IPS-11a (cell line): ENCODE measurements around the gene FGL2.
"Not testable (repeated sequence)": the region's sequence is repeated elsewhere in the genome, so short reads cannot be mapped to it uniquely, and the experiment has no call there.

Experiments used
- H3K4me3 ChIP-seq: one replicate; pipeline ENCODE4 v1.5.1; 2013; ENCODE audit warnings: low read depth, low read length, control low read depth

The FGL2 gene

GRCh38 chr7:77157446-77157845 is 42.2 kb downstream of the FGL2 start:
- H3K4me3 ChIP-seq, result no peak overlapping the region

DNA sequence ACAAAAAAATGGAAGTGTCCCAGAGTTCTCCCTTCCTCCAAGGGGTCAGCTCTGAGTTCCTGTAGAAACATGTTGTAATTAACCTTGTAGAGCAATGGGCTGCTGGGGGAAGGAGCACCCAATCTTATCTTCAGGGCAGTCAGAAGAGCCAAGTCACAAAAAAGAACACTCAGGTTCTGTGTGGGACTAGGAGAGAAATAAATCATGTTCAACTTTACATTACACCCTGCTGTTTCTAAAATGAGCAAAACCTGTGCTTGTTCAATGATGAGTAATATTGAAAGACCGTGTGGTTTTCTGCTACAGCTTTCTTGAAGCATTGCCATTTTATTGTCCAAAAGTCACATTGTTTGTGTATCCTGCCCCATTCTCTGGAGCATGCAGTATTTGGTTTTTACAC is 42.6 kb downstream of the FGL2 start:
- not testable (repeated sequence) for H3K4me3 ChIP-seq

DNA sequence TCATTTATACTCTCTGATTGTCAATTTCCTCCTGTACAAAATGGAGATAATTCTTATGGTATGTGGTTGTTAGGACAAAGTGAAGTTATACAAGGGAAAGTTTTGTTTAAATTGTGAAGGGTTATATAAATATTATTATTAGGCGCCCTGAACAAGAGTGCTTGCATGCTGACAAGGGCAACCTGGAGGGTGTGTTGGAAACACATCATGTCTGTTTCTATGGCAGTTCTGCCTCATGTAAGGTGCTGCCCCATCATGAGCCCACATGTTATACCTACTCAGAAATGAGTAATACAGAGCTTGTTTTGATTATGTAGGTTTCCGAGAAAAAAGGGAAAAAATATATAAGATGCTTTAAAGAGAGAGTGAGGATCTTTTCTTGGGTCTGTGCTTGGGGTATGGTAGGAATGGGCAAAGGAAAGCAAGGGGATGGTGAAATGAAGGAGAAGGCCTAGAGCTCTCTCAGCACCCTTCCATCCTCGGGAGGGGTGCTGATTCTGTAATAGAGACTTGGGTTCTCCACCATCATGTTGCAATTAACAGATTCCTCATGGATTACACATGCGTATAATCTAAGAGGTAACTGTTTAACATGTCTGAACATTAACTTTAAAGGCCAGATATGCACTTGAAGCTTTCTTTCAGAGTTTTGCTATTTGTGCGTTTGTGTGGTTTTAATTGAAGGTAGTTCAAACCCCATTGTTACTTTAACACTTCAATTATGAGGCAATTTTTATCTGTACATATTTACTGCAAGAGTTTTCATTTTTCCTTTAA is 43.8 kb downstream of the FGL2 start:
- not testable (repeated sequence) for H3K4me3 ChIP-seq

- not testable (repeated sequence) for H3K4me3 ChIP-seq
Measured at GRCh38 chr7:77154917-77155464, 44.6 kb downstream of the FGL2 start.

DNA sequence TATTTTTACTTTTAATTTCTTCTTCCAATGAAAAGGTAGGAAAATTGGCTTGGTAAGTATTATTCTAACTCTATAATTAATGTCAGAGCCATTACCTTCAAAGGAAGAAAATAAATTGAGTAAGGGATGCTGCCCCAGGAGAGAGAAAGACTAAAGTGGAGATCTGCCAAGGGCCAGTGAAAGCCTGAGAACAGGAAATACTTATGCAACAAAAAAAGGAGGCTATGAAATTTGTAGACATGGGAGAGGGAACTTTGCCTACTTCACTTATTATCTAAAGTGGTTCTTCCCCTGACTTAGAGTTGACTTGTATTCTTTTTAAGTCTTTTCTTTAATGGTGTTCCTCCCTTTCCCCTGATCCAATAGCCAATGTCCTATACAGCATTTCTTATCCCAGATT is 47.4 kb downstream of the FGL2 start:
- not testable (repeated sequence) for H3K4me3 ChIP-seq
